ENCODE data around the gene EFEMP2. TPM values are rescaled to one million over a fixed set of nuclear protein-coding genes. Genes with fewer than 3 reads are reported as not detected.
"Not testable (repeated sequence)": the region's sequence is repeated elsewhere in the genome, so short reads cannot be mapped to it uniquely, and the experiment has no call there.

Gene EFEMP2
- total RNA-seq, 2 donors from 2014 or later, result 9.6 to 22.5 TPM

DNA sequence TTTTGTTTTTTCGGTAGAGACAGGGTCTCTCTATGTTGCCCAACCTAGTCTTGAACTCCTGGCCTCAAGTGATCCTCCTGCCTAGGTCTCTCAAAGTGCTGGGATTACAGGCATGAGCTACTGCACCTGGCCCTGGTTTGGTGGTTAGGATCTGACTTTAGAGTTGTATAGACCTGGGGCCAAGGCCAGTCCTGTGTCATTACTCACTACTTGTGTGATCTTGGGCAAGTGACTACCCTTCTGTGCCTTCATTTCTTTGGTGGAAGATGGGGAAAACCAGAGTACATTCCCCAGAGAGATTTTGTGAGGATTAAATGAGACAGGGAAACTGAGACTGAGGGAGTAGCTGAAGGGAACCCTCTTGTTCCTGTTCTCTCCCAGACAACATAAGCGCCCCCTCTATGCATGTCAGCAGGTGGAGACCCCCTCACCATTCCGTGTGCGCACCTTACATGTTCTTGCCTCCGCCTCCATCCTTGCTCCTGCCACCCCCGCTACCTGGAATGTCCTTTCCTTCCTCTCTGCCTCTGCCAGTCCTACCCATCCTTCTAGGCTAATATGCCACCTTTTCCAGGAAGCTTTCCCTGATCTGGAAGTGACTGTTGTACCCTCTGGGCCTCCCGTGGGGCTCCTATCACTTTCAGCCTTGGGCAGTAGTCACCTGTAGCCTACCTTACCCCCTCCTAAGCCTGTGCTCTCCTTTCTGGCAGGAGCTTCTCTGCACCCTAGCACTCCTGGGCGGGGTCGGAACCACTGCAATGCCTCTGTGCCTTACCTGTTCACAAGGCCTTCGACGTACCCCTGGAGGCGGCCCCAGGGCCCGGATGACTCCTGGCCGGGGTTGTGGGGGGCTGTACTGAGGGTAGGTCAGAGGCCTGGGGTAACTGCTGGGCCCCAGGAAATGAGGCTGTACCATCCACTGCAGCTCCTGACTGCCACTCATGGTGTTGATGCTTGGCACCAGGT, 23.7 kb upstream of the EFEMP2 start:
- DNase-seq, result no peak
- no peak overlapping the region for H3K27ac ChIP-seq
- H3K4me1 ChIP-seq, result peaks cover 9% of the 10 kb centered on the region
- H3K9ac ChIP-seq (ENCODE audit: low read depth in 2 of 2, low read length in 2 of 2), result no peak overlapping the region
- H3K27me3 ChIP-seq, result no peaks in the 10 kb centered on the region
- H3K4me3 ChIP-seq, result no peak overlapping the region
- TF ChIP-seq, protein P1, sequence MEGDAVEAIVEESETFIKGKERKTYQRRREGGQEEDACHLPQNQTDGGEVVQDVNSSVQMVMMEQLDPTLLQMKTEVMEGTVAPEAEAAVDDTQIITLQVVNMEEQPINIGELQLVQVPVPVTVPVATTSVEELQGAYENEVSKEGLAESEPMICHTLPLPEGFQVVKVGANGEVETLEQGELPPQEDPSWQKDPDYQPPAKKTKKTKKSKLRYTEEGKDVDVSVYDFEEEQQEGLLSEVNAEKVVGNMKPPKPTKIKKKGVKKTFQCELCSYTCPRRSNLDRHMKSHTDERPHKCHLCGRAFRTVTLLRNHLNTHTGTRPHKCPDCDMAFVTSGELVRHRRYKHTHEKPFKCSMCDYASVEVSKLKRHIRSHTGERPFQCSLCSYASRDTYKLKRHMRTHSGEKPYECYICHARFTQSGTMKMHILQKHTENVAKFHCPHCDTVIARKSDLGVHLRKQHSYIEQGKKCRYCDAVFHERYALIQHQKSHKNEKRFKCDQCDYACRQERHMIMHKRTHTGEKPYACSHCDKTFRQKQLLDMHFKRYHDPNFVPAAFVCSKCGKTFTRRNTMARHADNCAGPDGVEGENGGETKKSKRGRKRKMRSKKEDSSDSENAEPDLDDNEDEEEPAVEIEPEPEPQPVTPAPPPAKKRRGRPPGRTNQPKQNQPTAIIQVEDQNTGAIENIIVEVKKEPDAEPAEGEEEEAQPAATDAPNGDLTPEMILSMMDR (IDR thresholded peaks at IDR 0.05), result no peak
- no peaks in the 10 kb centered on the region for H3K9me3 ChIP-seq
- intact Hi-C loops (cut with DNase I), result no loop called here
- no peaks in the 10 kb centered on the region for H3K36me3 ChIP-seq

DNA sequence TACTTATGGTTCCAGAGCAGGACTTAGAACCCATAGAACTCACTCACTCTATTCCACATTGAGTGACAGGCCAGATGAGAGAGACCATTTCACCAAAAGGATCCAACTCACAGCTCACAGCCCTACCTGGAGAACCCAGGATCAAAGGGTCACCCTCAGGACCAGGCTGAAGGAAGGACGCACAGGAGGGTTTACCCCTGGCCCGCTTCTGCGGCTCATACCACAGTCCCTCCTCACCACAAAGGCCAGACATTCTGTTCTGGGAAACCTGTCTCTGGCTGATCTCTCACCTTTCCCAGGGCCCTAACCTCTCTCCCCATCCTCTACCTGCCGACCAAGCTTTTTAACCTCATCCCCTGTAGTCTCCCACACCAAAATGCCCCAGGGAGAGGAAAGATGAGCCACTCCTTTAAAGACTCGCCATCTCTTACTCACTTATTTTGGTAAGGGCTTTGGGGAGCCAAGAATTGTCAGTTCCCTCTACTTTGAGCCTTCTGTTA, 22.9 kb upstream of the EFEMP2 start:
- intact Hi-C loops (cut with DNase I), result no loop called here
- TF ChIP-seq, protein P1 (IDR thresholded peaks at IDR 0.05), result no peak
- Histone ChIP-seq H3K9me3 (no peaks in the 10 kb centered on the region), H3K36me3 (no peaks in the 10 kb centered on the region), H3K4me1 (peaks cover 9% of the 10 kb centered on the region), H3K27me3 (no peaks in the 10 kb centered on the region), H3K4me3 (no peak overlapping the region), H3K27ac (no peak overlapping the region), H3K9ac (ENCODE audit: low read depth in 2 of 2, low read length in 2 of 2) (no peak overlapping the region)
- DNase-seq, result no peak

DNA sequence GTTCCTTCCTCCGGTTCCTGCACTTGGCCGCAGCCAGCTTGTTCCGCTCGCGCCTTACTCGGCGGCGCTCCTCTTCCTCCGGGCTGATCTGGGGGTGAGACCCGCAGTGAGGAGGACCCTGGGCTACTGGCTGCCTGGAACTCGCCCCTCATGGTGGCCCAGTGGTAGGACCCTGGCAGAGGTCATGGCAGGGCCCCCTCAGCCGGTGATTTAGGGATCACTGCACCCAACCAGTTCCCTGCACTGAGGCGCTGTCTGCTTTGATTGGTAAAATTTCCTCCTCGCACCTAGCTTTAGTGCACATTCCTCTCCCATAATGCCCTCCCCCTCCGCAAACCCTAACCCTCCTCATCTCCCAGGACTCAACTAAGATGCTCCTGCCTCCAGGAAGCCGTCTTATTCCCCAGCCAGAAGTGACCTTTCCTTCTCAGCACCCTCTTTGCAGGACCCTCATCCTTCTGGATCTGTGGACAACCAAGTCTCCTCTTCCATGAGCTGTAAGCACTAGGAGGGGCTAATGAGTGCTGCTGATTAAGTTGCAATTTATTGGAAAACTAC, 21.5 kb upstream of the EFEMP2 start:
- Histone ChIP-seq H3K4me1 (no peaks in the 10 kb centered on the region), H3K27me3 (no peaks in the 10 kb centered on the region), H3K9ac (ENCODE audit: low read depth in 2 of 2, low read length in 2 of 2) (peak overlapping the region; percentile 61 to 64), H3K36me3 (no peaks in the 10 kb centered on the region), H3K27ac (peak overlapping the region; percentile 74), H3K4me3 (peak overlapping the region; percentile 21), H3K9me3 (no peaks in the 10 kb centered on the region)
- no peak for DNase-seq
- intact Hi-C loops (cut with DNase I), result no loop called here
- TF ChIP-seq, protein P1 (IDR thresholded peaks at IDR 0.05), result no peak

DNA sequence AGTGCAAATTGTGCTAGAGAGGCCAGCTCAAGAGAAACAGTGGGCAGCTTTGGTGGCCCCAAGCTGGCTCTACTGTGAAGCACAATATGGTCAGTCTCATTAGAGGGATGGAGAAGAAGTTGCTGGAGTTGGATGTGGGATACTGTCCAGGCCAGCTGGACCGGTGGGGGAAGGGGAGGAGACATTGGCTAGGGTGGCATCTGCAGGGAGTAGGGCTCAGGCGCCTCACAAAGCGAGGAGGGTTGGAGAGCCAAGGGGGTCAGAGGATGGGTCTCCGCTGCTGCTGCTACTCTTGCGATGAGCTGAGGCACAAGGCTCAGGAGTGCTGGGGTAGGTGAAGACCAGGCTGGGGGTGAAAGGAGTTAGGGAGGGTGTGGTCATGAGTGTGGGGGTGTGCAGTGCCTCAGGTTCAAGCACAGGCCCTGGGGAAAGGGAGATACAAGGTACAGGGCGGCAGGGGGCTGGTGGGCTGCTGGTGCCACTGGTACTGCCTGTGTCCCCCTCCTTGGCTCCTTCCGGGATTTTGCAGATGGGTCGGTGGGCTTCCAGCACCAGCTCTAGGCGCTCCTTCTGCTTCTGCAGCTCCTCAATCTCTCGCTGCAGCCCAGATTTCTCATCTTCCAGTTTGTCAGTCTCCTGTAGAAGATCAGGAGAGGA, 20.2 kb upstream of the EFEMP2 start:
- H3K36me3 ChIP-seq, result no peaks in the 10 kb centered on the region
- no peaks in the 10 kb centered on the region for H3K9me3 ChIP-seq
- no peaks in the 10 kb centered on the region for H3K27me3 ChIP-seq
- TF ChIP-seq, protein P1 (IDR thresholded peaks at IDR 0.05), result no peak
- intact Hi-C loops (cut with DNase I), result no loop called here
- H3K4me1 ChIP-seq, result peaks cover 1% of the 10 kb centered on the region
- peak overlapping the region; percentile 66 for H3K4me3 ChIP-seq
- no peak overlapping the region for H3K9ac ChIP-seq (ENCODE audit: low read depth in 2 of 2, low read length in 2 of 2)
- DNase-seq, result no peak
- H3K27ac ChIP-seq, result peak overlapping the region; percentile 42

DNA sequence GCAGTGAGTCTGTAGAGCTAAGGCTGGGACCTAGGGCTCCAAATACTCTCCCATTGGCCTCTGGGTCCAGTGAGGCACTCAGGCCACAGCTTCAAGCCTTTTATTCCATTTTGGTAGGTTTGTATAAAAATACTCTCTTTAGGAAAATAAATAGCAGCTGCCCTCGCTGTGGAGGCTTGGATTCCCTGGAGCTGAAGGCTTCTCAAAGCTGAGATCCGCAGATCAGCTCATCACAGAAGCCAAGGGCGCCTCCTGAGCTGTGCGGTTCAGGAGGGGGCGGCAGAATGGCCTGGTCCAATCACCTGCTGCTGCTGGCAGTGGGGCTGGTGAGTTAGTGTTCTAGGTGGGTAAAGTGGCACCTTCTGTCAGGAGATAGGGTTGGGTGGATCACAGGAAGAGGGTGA, 19.5 kb upstream of the EFEMP2 start:
- DNase-seq; H3K36me3 ChIP-seq; H3K27me3 ChIP-seq; H3K4me1 ChIP-seq; intact Hi-C loops (cut with DNase I); H3K9me3 ChIP-seq: not testable (repeated sequence)
- H3K9ac ChIP-seq (ENCODE audit: low read depth in 2 of 2, low read length in 2 of 2), result peak overlapping the region; percentile 87 to 94
- peak overlapping the region; percentile 42 for H3K27ac ChIP-seq
- peak overlapping the region; percentile 66 for H3K4me3 ChIP-seq
